Hematopoietic multipotent progenitor cell treated with erythropoietin and hydrocortisone succinate and interleukin-3 and kit ligand, for 4 days (in vitro differentiated cells): ENCODE measurements around the gene BRSK1.

Source experiments
- DNase-seq: peaks from one replicate; pipeline ENCODE4 v3.0.0-alpha.2; 2015

The BRSK1 gene

DNA sequence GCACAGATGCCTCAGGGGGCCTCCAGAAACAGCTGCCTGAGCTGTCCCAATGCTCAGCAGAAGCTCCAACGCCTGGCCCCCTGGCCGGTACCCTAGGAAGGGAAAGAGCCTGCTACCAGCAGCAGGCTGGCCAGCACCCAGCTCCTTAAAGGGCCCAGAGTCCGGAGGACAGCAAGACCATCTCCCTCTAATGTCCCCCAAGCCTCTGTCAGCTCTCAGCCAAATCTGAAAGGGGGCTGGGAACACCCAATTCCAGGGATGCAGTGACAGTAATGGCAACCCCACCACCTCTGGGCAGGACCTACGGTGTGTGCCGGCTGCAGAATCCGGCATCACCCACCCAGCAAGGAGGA is 29.2 kb upstream of the BRSK1 start:
- no peak for DNase-seq

DNA sequence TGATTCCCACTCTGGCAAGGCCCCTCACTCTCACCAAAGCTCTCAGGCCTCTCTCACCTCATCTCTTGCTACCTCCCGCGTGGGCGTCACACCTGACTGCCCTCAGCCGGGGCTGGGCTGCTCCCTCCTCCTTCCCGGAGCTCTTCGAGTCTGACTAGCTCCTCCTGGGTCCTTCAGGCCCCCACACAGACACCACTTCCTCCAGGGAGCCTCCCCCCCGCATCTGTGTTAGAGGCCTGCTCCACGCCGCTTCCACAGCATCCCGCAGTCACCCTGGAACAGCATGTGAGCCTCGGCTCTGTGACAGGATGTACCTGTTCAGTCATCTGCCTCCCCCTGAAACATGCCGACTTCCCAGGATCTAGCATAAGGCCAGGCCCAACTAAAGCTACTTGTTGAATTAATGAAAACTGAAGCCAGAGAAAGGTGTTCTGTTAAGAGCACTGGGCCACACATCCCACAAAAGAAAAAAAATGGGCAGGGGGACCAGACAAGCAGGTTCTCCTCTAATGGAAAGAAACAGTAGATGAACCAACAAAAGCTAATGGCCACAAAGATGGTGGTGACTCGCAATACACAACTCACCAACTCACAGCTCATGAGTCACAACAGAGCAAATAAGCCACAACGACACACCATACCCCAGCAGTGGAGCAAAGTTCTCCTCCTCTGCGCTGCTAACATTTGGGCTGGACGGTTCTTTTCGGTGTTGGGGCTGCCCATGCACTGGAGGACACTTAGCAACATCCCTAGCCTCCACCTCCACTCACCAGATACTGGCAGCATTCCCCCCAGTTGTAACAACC is 28.0 kb upstream of the BRSK1 start:
- peak; percentile 74 for DNase-seq

DNA sequence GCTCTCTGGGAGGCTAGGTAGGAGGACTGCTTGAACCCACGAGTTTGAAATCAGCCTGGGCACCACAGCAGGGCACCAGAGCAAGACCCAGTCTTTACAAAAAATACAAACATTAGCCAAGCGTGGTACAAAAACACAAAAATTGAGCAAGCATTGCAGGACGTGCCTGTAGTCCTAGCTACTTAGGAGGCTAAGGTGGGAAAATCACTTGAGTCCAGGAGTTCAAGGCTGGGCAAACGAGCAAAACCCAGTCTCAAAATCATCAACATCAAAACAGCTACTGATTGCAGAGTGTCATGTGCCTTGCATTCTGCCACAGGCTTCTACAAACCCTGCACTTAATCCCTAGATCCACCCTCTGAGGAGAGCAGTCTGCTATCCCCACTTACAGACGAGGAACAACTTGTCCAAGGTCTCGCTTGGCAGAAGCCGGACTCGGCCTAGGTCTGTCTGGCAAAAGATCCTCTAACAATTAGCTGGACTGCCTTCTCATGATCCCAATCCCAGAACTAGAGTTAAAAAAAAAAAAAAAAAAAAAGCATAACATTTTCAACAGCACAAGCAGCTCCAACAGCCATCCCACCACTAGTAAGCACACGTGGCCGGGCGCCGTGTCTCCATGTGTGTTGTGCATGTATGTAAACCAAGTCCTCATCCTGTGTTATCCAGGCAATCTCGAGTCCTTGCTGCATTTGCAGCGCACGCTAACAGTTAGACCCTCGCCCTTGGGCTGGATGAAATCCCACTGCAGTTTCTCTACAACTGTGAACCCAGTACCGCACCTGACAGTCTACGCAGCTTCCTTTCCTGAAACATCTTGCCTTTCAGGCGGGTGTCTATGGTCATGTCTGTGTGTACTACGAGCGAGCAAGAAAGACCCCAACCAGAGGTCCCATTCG is 27.0 kb upstream of the BRSK1 start:
- DNase-seq = peak; percentile 54

DNA sequence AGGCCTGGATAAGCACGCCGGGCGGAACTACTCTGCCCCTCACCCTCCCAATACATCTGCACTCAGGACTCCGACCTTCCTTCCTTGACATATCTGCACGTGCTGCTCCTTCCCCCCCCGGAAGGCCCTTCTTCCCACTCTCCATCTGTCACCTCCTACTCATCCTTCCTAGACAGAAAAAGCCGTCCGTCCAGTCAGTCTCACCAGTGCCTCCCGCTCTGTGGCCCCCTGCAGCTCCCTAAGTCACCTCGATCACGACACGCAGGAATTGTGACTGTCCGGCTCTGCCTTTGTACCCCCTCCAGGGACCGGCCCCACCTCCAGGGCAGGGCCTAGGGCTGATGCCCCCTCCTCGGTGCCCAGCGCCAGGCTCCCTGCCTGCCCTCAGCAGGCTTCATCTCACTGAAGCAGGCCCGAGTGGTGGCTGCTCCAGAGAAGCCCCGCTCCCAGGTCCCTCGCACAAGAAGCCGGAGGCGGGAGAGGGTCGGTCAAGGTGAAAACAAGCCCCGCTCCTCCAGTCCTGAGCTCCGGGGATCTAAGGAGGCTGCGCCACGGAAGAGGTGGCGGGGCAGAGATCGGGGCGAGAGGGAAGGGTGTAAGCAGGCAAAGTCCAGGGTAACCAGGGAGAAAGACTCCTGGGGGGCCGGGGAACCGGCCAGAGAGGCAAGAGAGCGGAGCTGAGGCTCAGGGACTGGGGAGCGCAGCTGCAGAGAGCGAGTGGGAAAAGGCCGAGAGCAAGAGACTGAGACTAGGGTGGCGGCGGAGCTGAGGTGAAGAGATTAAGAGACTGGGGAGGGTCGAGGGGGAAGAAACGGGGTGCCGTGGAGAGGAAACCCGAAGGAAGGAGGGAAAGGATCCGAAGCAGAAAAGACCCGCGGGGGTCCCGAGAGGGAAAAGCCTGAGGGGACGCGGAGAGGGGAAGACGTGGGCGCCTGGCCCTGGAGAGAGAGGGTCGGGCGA is 26.1 kb upstream of the BRSK1 start:
- peak; percentile 60 for DNase-seq

DNA sequence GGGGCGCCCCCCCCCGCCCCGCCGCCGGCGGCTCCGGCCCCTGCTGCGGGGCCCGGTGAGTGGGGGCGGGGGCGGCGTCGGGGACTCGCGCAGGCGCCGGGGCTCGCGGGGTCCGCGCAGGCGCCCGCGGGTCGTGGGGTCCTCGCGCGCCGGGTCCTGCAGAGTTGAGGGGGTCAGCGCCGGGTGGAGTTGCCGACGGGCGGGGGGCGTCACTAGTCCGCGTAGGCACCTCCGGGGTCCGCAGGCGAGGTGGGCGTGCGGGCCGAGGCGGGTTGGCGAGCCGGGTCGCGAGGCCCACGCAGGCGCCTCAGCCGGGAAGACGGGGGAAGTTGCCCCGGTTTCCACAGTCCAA is 25.3 kb upstream of the BRSK1 start:
- peak; percentile 53 for DNase-seq

DNA sequence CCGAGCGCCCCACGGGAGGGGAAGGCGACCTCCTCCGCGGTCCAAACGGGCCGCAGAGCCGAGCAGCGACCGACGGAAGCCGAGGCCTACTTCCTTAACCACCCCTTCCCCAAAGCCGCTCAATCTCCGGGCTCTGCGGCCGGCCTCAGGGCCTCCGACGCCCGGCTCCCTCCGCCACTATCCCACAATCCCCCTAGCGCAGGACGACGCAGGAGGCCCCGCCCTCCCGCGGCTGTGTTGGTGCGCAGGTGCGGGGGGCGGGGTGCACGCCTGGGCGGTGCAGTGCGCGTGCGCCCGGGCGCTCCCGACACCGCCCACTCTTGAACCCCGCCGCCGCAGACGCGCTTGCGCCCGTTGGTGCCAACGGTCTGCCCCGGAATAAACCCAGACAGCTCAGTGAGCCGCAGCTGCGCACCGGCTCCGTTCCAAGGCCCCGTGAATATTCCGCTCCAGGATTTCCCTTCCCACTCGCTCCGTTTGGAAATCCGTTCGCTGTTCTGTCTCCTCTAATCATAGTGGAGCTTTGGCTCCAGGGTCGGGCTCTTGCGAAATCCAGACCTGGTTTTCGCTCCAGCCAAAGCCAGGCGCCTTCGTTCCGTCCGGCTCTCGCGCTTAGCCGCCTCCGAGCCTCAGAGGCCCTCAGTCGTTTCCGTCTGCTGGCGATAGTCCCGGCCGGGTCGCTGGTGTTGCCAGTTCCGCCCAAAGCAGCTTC is 24.8 kb upstream of the BRSK1 start, which contains the start of gene PPP6R1:
Gene PPP6R1, minus strand, starts transcription at position 190 of the 712 bp plus-strand sequence. CDS start 11,914 bp downstream, outside the sequence.
- peak; percentile 99 for DNase-seq

DNA sequence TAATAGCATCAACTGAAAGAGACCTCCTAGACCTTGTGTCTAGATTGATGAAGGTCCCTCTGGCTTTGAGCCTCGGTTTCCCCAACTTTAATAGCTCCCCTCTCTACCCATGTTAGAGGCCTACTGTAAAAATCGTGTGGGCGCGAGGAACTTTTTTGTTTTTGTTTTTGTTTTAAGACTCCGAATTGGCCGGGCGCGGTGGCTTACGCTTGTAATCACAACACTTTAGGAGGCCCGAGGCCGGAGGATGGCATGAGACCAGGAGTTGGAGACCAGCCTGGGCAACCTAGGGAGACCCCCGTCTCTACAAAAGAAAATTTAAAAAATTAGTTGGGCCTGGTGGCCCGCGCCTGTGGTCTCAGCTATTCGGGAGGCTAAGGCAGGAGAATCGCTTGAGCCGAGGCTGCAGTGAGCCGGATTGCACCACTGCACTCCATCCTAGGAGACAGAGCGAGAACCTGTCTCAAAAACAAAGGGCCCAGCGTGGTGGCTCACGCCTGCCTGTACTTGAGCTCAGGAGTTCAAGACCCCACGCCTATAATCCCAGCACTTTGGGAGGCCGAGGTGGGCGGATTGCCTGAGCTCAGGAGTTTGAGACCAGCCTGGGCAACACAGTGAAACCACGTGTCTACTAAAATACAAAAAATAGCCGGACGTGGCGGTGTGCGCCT is 24.1 kb upstream of the BRSK1 start:
- DNase-seq = no peak

GRCh38 chr19:55261671-55262126 is 22.1 kb upstream of the BRSK1 start:
- DNase-seq = no peak

DNA sequence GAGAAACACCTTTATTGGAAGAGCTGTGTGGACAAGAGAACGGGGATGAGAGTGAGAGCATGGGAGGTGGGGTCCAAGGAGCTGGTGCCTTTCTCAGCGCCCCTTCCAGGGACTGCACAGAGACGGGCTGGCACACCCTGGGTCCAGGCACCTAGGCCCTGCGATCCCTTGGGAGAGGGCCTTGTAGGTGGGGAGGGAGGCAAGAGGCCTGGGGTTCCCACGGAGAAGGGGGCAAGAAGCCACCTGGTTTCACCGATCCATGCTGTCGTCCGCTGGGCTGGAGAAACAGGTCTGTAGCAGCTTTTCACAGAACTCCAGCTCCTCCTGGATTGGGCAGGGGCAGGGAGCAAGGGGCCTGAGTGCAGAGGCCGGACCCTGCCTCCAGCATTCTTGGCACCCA is 21.4 kb upstream of the BRSK1 start:
- DNase-seq = no peak

- no peak for DNase-seq
Measured at GRCh38 chr19:55264531-55264930, 19.3 kb upstream of the BRSK1 start.

- no peak for DNase-seq
Measured at GRCh38 chr19:55265173-55265572, 18.6 kb upstream of the BRSK1 start.

GRCh38 chr19:55265723-55266386 is 17.9 kb upstream of the BRSK1 start:
- no peak for DNase-seq

GRCh38 chr19:55266404-55266803 is 17.4 kb upstream of the BRSK1 start:
- no peak for DNase-seq

GRCh38 chr19:55266840-55267239 is 17.0 kb upstream of the BRSK1 start:
- DNase-seq = no peak

DNA sequence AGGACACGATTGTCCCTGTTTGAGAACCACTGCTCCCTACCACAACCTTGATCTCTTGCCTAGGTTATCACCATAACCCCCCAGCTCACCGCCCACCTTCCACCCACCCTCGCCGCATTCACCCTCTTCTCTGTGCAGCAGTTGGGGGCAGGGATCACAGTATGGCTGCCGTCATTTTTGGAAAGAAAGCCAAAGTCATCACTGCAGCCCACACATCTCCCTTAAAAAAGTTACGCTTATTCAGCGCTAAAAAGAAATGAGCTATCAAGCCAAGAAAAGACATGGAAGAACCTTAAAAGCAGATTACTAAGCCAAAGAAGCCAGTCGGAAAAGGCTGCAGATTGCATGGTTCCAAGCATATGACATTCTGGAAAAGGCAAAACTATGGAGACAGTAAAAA is 14.5 kb upstream of the BRSK1 start:
- no peak for DNase-seq

- DNase-seq = peak; percentile 40
Measured at GRCh38 chr19:55270172-55270942, 13.4 kb upstream of the BRSK1 start.

GRCh38 chr19:55272142-55272541 is 11.7 kb upstream of the BRSK1 start:
- no peak for DNase-seq

DNA sequence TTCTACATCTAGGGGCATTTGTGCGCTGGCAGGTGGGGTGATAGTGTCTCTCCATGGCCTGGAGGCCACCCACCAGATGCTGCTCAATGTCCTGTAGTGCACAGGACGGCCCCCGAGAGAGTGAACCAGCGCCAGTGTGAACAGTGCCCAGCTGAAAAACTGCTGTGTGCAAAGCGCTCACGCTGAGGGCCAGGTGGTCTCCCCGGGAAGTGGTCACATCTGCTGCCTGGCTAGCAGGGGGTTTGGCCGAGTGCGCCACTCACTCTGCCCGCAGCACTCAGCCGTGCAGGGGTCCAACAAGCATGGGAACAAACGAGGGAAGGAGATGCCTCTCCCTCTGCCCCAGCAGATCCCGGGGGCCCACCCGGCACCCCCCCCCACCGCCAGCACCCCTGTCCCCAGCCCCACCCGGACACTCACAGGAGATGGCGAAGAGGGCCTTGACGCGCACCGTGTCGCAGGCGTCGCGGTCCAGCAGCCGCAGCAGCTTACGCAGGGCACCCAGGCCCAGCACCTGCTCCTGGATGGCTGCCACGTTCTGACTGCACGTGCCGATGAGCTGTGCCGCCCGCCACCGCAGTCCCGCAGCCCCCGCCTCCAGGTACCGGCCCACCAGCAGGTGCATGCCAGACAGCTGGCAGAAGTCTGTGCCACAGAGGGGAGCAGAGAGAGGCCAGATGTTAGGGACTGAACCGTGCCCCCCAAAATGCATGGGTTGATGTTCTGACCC is 9.7 kb upstream of the BRSK1 start:
- no peak for DNase-seq
